Type B pancreatic cell (in vitro differentiated cells): ENCODE data around the gene PCDHB16. TPM values are rescaled to one million over a fixed set of nuclear protein-coding genes. Genes with fewer than 3 reads are reported as not detected.
"Not testable (repeated sequence)": the region's sequence is repeated elsewhere in the genome, so short reads cannot be mapped to it uniquely, and the experiment has no call there.

Experiments used
- DNase-seq: peaks from one replicate; pipeline ENCODE4 v3.0.0; 2021; ENCODE audit warnings: mixed read lengths; ENCODE audit not compliant: unreplicated experiment; ENCODE audit errors: extremely low spot score
- H3K27ac Mint-ChIP-seq: 2 replicates; pipeline ENCODE4 v1.8.0; 2021; ENCODE audit warnings: mild to moderate bottlenecking, mixed read lengths
- H3K27me3 Mint-ChIP-seq: 2 replicates; pipeline ENCODE4 v1.8.0; 2021; ENCODE audit warnings: mixed read lengths
- H3K36me3 Mint-ChIP-seq: 2 replicates; pipeline ENCODE4 v1.8.0; 2021; ENCODE audit warnings: mixed read lengths
- H3K4me1 Mint-ChIP-seq: one replicate; pipeline ENCODE4 v1.8.0; 2021; ENCODE audit warnings: mixed read lengths; ENCODE audit not compliant: unreplicated experiment
- H3K4me3 Mint-ChIP-seq: 2 replicates; pipeline ENCODE4 v1.8.0; 2021; ENCODE audit warnings: mild to moderate bottlenecking, mixed read lengths
- H3K9me3 Mint-ChIP-seq: 2 replicates; pipeline ENCODE4 v1.8.0; 2021; ENCODE audit warnings: mixed read lengths
- CTCF ChIP-seq: fragments of 200-600 bp; sonication (generic); conservative IDR thresholded peaks from 2 replicates; pipeline ENCODE4 v1.5.0; 2021; ENCODE audit warnings: antibody characterized with exemption, mild to moderate bottlenecking
- long read RNA-seq: library from polyadenylated mRNA; unstranded; transcript quantifications from one replicate; pipeline ENCODE4 v2.0.0, GENCODE V29; 2020
- total RNA-seq: library from RNA; stranded (reverse); gene quantifications from 2 replicates; pipeline ENCODE4 v1.2.1, GENCODE V29; 2021; ENCODE audit warnings: low replicate concordance

The PCDHB16 gene
- total RNA-seq: 3.1 and 6.9 TPM in 2 replicates
- long read RNA-seq, full-length matches to known transcripts: 1 of 1 reads
- long read RNA-seq, partial matches to known transcripts: 0 of 1 reads
- long read RNA-seq, other reads (novel, unspliced or antisense): 0 of 1 reads

DNA sequence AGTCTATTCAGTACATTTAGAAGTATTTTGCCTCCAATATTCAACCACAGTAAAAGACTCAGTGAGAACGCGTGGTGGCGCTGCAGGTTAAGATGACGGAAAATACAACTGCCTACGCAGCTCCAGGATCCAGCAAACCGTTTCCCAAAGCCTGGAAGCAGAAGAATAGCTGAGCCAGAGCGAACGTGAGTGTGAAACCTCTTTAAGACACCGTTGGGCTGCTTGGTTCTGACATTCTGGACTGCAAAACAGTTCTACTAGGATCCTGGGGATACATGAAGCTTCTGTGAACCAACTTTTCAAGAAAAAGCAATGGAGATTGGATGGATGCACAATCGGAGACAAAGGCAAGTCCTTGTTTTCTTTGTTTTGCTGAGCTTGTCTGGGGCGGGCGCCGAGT, at the start of gene PCDHB16:
PCDHB16 (plus strand) TSS at position 140 of the 400 bp plus-strand sequence; CDS start at position 313, 173 bp downstream.
- no peak for DNase-seq

GRCh38 chr5:141135030-141135717, 47.0 kb upstream of the PCDHB16 start, which contains the start of gene PCDHB5:
PCDHB5 (plus strand) TSS chr5:141135206; CDS start chr5:141135435, 229 bp downstream.
- Mint-ChIP-seq H3K4me3 (peak within 1 kb of the TSS; percentile 94), H3K9me3 (peaks cover 29% of the 10 kb centered on the region), H3K27me3 (no peaks in the 10 kb centered on the region), H3K27ac (peak within 1 kb of the TSS; percentile 94), H3K36me3 (peaks cover 25% of the 10 kb centered on the region), H3K4me1 (no peaks in the 10 kb centered on the region)
- peak; percentile 61 for TF ChIP-seq CTCF
- no peak for DNase-seq

More for the DNA sequence above, at the start of gene PCDHB16:
- H3K4me1 Mint-ChIP-seq: no peaks in the 10 kb centered on the region
- H3K9me3 Mint-ChIP-seq: peaks cover 13% of the 10 kb centered on the region
- peak; percentile 75 for TF ChIP-seq CTCF
- peak within 1 kb of the TSS; percentile 86 for H3K4me3 Mint-ChIP-seq
- no peaks in the 10 kb centered on the region for H3K27me3 Mint-ChIP-seq
- H3K36me3 Mint-ChIP-seq: peaks cover 17% of the 10 kb centered on the region
- H3K27ac Mint-ChIP-seq: peak within 1 kb of the TSS; percentile 28

DNA sequence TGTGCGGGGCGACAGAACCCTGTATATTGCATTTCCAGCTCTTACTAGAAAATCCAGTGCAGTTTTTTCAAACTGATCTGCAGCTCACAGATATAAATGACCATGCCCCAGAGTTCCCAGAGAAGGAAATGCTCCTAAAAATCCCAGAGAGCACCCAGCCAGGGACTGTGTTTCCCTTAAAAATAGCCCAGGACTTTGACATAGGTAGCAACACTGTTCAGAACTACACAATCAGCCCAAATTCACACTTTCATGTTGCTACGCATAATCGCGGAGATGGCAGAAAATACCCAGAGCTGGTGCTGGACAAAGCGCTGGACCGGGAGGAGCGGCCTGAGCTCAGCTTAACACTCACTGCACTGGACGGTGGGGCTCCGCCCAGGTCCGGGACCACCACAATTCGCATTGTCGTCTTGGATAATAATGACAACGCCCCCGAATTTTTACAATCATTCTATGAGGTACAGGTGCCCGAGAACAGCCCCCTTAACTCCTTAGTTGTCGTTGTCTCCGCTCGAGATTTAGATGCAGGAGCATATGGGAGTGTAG, 46.4 kb upstream of the PCDHB16 start:
- no peak for TF ChIP-seq CTCF
- H3K4me1 Mint-ChIP-seq: no peaks in the 10 kb centered on the region
- no peak for DNase-seq
- peak overlapping the region; percentile 94 for H3K27ac Mint-ChIP-seq
- H3K9me3 Mint-ChIP-seq: peaks cover 29% of the 10 kb centered on the region
- no peaks in the 10 kb centered on the region for H3K27me3 Mint-ChIP-seq
- H3K36me3 Mint-ChIP-seq: peaks cover 25% of the 10 kb centered on the region
- peak overlapping the region; percentile 94 for H3K4me3 Mint-ChIP-seq

GRCh38 chr5:141137346-141137745, 44.8 kb upstream of the PCDHB16 start:
- not testable (repeated sequence) for DNase-seq, H3K27me3 Mint-ChIP-seq, H3K4me3 Mint-ChIP-seq, H3K27ac Mint-ChIP-seq, H3K4me1 Mint-ChIP-seq
- Mint-ChIP-seq H3K9me3 (peaks cover 29% of the 10 kb centered on the region), H3K36me3 (peaks cover 25% of the 10 kb centered on the region)

DNA sequence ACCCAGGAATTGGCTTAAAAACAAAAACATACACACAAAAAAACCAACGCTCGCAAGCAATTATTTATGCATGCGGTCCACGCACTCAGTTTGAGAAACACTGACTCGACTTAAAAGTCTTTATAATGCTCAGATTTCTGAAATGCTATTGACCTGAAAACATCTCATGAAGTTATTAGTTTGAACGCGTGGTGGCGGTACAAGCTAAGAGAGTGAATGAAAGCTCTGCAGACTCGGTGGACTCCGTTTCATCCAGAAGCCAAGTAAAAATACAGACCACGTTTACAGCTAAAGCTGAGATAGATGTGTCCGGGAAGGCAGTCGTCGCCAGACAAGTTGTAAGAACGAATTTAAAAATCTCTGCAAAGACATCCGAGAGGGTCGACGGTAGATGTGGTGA, 32.4 kb upstream of the PCDHB16 start, which contains the start of gene PCDHB6:
PCDHB6 (plus strand) TSS at position 246 of the 400 bp plus-strand sequence. CDS start 201 bp downstream, outside the sequence.
- no peaks in the 10 kb centered on the region for H3K4me1 Mint-ChIP-seq
- no peak within 1 kb of the TSS for H3K4me3 Mint-ChIP-seq
- no peak within 1 kb of the TSS for H3K27ac Mint-ChIP-seq
- no peak for TF ChIP-seq CTCF
- peaks cover 7% of the 10 kb centered on the region for H3K36me3 Mint-ChIP-seq
- H3K9me3 Mint-ChIP-seq: peaks cover 10% of the 10 kb centered on the region
- DNase-seq: no peak
- no peaks in the 10 kb centered on the region for H3K27me3 Mint-ChIP-seq
